HT1080 (cell line): Measurements from ENCODE around the gene EYA3. TPM values are rescaled to one million over a fixed set of nuclear protein-coding genes. Genes with fewer than 3 reads are reported as not detected.
"Not testable (repeated sequence)": the region's sequence is repeated elsewhere in the genome, so short reads cannot be mapped to it uniquely, and the experiment has no call there.

ENCODE experiments used
- DNase-seq: peaks from one replicate; pipeline ENCODE4 v3.0.0-alpha.2; 2015; ENCODE audit warnings: low read depth
- total RNA-seq: library from RNA; depleted of rRNA; stranded (reverse); fragments of >200 nt; shearing (Covaris generic); gene quantifications from 2 replicates; pipeline ENCODE4 v1.2.3, GENCODE V29; 2014

The EYA3 gene
- total RNA-seq, 1 experiment from 2014 or later = 19.5 TPM

DNA sequence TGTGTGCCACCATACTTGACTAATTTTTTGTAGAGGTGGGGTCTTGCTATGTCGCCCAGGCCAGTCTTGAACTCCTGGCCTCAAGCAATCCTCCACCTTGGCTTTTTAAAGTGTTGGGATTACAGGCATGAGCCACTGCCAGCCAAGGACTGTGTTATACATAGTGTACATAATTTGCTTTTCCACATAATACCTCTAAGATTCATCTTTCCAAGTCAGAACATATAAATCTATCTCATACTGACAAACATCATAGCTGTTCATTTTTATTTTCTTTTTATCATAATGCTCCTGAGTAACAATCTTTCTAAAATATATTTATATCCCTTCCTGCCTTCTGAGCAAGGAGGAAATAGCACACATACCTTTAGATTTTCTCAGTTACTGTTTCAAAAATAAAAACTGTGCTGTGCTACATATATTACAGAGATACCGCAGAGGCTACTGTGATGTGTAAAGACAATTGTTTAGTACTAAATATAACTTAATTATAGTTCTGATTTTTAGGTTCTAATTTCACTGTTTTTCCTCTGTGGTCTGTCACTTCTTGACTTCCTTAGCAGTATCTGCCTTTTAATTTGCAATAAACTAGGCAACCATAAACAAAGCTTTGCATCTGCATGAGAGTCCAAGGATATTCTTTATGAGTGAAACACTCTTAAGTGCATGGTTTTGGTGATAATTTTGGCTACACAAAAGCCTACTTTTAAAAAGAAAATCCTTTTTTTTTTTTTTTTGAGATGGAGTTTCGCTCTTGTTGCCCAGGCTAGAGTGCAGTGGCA is 59.3 kb downstream of the EYA3 start:
- DNase-seq = no peak

DNA sequence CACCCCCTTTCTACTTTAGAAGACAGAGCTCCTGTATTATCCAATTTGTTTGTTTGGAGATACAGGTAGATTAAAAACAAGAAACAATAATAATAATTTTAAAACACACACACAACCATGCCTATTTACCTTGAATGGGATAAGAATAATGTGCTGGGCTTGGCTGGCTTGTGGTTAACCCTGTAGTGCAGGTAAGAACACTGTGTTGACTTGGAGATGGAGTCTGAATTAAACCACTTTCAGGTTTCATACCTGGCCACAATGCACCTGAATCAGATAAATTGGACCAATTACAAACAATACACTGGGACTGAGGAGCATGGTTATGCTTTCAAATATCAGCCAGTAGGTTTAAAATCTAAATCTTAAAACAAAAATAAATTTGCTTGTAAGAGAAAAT is 60.8 kb downstream of the EYA3 start:
- DNase-seq = no peak

DNA sequence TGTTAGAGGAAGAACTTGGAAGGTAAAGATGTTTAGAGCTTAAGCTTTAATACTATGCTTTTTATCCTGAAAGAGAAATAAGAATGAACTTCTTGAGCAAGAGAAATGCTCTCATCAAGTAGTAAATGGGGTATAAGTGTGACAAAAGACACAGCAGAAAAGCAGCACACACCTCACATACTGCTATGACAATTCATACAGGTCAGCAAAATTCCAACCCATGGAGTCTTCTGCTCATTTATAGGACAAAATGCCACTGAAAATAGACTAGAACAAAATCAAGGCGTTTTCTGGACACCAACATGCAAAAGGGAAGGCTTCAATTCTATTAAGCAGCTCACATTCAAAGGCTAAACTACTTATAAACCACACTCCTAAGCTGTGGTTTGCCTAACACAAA is 61.2 kb downstream of the EYA3 start:
- no peak for DNase-seq

DNA sequence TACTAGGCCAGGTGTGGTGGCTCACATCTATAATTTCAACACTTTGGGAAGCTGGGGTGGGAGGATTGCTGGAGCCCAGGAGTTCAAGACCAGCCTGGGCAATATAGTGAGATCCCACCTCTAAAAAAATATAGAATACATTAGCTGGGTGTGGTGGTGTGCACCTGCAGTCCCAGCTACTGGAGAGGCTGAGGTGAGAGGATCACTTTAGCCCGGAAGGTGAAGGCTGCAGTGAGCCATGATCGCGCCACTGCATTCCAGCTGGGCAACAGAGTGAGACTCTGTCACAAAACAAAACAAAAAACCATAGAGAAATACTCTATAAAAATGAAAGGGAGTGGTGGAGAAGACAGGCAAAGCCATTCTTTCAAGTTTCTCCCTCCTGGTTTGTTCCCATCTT is 62.1 kb downstream of the EYA3 start:
- no peak for DNase-seq

DNA sequence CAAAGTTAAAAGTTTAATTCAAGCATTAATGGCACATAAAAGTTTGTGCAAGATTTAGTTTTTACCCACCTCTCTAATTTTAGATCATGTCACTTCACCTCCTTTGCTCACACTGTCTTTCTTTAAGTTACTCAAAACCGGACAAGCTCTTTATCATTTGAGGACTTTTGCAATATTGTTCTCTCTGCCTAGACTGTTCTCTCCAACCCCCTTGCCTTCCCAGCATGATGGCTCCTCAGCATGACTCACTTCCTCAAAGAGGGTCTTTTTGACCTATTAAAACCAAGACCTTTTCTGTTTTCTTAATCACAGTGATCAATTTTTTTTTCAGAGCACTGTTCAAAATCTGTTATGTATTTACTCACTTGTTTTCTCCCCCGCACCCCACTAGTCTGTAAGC is 67.3 kb downstream of the EYA3 start:
- DNase-seq = peak; percentile 17

DNA sequence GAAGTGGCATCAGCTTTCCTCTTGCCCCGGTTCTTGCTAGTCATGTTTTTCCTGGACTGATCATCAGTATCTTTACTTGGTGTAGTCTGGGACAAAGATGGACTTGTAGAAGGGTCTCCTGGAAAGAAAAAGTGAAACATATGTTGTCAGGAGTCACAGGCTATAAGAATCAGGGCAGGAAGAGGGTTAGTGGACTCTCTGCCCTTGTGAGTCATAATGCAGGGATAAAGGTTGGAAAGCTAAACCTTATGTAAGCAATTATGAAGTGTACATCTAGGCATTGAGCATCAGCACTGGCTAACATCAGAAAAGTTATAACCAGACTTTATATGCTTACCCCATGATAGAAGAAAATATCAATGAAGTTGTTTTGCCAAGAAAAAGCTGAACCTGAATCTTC is 77.4 kb downstream of the EYA3 start:
- peak; percentile 44 for DNase-seq

DNA sequence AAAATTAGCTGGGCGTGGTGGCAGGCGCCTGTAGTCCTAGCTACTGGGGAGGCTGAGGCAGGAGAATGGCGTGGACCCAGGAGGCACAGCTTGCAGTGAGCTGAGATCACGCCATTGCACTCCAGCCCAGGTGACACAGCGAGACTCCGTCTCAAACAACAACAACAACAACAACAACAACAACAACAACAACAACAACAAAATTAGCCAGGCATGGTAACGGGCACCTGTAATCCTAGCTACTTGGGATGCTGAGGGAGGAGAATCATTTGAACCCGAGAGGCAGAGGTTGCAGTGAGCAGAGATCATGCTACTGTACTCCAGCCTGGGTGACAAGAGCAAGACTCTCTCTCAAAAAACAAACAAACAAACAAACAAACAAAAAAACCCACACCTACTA is 85.3 kb downstream of the EYA3 start:
- not testable (repeated sequence) for DNase-seq

DNA sequence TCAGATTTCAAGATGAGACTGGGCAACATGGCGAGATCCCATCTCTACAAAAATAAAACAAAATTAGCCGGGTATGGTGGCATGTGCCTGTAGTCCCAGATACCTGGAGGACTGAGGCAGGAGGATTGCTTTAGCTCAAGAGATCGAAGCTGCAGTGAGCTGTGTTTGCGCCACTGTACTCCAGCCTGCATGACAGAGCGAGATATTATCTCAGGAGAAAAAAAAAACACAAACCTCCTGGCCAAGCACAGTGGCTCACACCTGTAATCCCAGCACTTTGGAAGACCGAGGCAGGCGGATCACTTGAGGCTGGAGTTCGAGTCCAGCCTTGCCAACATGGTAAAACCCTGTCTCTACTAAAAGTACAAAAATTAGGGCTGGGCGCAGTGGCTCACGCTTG is 85.8 kb downstream of the EYA3 start:
- DNase-seq = no peak

DNA sequence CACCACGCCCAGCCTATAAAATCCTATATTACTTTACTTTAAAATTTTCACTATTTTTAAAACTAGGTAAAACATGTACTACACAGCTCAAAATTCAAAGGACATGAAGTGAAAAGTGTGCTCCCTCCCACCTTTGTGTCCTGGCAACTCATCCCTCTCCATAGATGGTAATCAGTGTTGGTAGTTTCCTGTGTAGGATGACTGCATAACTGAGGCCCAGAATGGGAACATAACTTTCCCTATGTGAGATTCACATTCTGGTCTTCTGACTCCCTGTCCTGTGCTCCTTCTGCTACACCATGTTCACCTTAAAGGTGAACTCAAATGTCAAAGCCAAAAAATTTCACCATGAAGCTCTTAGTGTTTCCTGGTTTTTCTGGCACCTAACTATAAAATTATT is 89.4 kb downstream of the EYA3 start:
- DNase-seq = no peak

DNA sequence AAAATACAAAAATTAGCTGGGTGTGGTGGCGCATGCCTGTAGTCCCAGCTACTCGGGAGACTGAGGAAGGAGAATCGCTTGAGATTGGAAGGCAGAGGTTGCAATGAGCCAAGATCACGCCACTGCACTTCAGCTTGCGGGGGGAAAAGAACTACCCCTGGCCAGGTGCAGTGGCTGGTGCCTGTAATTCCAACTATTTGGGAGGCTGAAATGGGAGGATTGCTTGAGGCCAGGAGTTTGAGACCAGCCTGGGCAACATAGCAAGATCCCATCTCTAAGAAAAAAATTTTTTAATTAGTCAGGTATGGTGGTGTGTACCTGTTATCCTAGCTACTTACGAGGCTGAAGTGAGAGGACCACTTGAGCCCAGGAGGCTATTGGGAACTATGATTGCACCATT is 93.9 kb downstream of the EYA3 start:
- not testable (repeated sequence) for DNase-seq

DNA sequence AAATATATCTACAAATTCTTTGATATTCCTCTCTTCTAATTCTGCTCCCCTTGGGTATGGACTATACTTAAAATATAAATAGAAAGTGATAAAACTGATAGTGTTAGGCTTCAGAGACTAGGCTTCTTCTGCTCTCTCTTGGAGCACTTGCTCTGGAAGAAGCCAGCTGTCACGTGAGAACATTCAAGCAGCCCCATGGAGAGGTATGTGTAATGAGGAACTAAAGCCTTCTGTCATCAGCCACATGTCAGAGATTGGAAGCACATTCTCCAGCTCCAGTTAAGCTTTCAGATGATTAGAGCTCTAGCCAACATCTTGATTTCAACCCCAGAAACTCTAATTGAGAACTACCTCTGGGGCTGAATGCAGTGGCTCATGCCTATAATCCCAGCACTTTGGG is 94.3 kb downstream of the EYA3 start:
- no peak for DNase-seq

DNA sequence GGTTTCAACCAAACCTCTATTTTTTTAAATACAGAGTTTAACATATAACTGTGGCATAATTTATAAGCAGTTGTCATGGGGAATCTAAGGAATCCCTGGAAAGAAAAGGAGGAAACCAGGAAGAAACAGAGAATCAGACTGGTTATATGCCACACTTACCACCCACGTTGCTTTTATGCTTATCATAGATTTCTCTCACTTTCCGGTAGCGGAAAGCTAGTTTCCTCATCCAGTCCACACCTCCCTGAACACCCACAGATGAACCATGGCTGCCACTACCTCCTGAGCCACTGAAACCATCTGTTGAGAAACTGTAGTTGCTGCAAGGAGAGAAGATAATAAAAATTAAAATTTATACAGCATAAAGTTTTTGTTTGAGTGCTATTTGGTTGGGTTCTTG is 95.2 kb downstream of the EYA3 start:
- DNase-seq = no peak

DNA sequence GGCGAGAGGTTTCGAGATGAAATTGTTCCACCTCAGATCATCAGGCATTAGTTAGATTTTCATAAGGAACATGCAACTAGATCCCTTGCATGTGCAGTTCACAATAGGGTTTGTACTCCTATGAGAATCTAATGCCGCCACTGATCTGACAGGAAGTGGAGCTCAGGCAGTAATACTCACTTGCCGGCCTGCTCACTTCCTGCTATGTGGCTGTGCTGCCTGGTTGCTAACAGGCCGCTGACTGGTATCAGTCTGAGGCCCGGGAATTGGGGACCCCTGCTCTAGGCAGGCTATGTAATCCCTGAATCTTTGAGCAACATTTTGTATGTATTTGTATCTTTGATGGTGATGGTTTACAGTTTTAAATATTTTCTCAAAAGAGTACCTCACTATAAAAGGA is 96.1 kb downstream of the EYA3 start:
- DNase-seq = peak; percentile 21

DNA sequence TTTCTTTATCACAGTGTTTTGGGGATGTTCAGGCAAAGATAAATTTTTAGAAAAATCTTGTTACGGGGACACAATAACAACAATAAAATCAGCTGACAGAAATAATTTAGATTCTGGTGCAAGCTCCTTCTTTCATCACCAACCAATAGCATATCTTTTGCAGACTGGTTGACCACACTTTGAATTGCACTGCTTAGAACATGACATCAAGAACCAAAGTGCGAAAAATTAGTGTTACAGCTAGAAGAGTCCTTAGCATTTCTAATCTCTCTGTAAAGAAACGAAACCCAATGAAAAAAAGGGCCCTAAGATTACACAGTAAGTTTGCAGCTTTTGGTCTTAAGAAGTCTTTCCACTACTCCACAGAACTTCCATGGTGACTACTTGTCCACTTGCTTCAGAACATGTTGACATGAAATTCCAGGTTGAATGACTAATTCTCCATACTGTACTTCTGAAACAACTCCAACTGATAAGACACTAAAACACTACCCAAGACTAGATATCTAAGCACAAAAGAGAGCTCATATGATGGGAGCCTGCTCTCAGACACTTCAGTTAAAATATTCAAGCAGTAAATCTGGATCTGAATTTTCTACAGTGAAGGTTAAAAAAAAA is 97.4 kb downstream of the EYA3 start:
- DNase-seq = no peak

DNA sequence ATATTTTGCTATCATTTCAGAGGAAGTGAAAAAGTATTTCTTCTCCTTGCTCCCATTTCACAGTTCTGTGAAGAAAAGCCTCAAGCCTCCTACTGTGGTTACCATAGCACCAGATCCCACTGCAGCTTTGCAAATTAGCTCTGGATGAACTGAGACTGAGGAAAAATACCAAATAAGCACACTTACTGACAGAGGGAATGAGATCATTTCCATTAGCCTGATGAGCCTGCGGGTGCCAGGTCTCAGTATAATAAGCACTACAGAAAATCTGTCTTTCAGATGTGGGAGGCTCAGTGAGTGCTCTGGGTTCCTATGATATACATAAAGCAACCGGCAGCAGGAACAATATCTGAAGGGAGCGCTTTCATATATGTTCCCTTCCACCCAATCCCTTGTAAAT is 107.3 kb downstream of the EYA3 start:
- no peak for DNase-seq

DNA sequence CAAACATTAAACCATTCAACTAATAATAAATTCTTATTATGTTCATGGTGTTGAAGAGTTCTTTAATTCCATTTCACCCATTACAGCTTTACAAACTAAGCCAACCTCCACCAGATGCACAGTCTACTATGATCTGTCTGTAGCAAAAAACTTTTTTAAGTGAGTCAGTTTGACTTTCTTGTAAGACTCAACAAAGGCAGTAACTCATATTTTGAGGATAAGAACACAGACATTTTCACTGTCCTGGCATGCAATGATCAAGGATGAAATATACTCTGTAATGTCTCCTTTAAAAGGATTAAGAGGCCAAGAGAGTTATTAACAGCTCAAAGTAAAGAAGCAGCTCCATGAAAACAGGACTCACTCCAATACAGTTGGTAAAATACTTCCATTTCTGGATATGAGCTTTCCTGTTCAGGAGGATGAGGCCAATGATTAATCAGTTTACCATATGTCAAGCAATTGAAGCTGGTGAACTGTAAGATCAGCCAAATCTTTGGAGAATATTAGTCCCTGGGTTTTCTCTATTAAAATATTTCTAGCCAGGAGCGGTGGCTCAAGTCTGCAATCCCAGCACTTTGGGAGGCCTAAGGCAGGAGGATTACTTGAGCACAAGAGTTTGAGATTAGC is 108.1 kb downstream of the EYA3 start:
- no peak for DNase-seq

DNA sequence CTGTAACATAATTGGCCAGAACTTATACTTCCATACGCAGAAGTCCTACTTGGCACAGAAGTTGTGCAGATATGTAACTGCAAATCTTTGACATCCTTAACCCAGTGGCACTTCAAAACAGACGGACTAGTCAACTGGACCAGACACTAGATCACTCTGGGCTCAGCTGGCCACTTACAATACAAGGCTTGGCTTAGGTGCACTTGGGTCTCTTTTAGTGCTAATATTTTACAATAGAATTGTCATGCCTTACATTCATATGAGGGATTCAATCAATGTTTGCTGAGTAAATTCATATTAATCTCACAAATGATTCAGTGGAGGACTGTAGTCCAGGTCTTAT is 108.6 kb downstream of the EYA3 start:
- DNase-seq = no peak

DNA sequence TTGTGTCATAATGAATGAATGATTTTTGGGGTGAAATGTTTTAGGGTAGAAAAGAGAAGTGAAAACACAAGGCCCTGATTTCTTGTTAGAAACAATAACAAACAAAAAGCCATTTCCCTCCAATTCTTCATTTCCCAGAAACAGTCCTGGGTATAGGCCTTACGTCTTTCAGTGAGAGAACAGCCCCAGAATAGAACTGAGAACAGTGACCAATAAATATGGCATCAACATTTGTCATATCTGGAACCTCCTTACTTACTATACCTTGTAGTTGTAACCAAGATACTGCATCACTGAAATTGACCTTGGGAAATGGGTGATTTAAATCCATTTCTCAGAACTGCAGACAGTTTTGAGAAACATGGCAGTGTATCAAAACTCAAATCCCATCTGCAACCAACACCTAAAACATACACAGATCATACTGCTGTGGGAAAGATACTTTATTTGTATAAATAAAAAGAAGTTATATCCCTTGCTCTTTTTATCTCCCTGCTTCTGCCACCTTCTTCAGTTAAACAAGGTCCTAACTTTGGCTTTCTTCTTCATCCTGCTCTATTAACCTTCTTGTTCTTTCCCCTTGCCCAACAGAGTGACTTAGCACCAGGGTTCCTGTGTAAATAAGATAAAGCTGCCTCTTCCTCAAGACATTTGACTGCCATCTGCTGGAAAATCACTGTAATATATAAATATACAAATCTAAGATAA is 109.1 kb downstream of the EYA3 start:
- DNase-seq = peak; percentile 54

DNA sequence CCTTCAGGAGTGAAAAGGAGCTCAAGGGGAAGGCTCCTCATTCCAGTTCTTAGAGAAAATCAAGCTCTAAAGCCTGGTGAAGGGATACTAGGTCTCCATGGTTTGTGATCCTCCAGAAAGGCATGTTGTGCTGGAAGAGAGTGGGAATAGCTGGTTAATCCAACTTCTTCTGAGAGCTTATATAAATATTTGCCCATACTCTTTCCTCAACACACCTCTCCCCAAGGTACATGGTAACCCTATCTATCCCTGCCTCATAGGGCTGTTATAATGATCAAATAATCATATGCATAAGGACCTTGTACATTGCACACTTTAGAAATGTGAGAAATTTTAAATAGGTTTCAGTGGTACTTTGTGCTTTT is 114.0 kb downstream of the EYA3 start:
- no peak for DNase-seq

DNA sequence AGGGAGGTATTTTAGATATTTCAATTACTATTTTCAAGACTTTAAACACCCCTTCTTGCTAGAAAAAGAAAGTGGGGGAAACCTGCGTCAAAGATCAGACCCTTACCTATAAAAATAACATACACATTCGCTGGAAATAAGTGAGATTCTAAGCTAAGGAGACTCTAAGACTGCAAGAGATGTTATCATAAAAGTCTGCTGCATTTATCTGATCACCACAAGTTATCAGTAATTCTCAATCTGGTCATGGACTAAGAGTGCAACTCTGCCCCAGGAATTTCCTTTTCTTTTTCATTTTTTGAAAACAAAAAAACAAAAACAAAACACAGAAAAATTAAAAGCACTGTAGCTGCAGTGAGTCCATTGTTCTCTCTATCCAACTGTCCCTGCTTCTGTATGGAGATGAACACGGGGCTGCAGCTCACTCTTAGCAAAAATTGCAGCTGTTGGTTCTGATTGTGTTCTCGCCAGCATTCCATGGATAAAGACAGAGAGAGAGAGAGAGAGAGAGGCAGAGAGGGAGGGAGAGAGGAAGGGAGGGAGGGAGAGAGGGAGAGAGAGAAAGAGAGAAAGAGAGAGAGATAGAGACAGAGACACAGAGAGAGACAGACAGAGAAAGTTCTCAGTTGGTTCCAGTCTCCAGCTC is 114.5 kb downstream of the EYA3 start:
- DNase-seq = no peak

DNA sequence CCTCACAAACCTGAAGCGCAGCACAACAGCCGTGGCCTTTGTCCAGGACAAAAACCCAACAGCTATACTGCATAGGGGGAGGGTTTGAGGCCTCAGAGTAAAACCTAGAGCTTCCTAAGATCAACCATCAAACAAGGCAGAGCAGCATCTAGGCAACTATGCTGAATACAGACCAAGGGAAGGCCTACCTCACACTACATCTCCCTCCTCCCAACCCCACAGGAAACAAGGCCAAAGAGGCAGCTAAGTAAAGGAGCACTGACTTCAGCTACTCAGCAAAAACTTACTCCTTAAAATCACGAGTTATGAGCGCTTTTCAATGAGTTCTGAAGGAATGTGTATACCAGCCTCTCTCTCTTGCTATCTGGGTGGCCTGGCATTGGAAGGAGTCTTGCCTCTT is 116.3 kb downstream of the EYA3 start:
- no peak for DNase-seq

DNA sequence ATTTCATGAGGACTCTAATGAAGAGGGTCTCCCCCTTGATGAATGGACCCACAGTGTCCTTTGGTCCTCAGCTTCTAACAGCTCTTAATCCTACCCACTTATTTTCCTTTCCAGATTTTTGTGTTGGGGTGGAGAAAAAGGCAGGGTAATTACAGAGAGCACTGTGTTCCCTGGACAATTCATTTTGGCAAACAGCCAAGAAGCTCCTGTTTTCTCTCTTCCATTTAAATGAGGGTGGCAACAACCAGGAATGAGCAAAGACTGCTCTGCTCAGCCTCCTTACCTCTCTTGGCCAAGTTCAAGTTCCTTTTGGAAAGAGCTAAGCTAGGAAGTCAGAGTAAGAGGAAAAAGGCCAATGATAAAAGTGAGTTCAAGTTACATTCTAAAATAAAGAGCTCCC is 116.7 kb downstream of the EYA3 start:
- no peak for DNase-seq
